Lung (tissue), 12 donors: ENCODE data around the gene BCL6. TPM values are rescaled to one million over a fixed set of nuclear protein-coding genes. Genes with fewer than 3 reads are reported as not detected.

Source experiments
- ATAC-seq: fragments of 200-7000 bp; cut with Tn5 transposase; one replicate; pipeline ENCODE4 v1.9.1; 2020; ENCODE audit warnings: moderate number of reproducible peaks; ENCODE audit not compliant: insufficient read depth, low FRiP score
- DNase-seq, 3 donors: peaks; one replicate each; pipeline ENCODE4 v3.0.0-alpha.2; 2013 to 2017
- H3K27ac ChIP-seq, 2 donors: one replicate each; pipeline ENCODE4 v1.5.1; 2013; ENCODE audit warnings: mild to moderate bottlenecking in 2 of 2, moderate library complexity in 2 of 2, control low read depth in 1 of 2, inconsistent platforms in 1 of 2, low read depth in 1 of 2, low read length in 1 of 2
- H3K27me3 ChIP-seq, 3 donors: one replicate each; pipeline ENCODE4 v1.5.1; 2013; ENCODE audit warnings: low read length in 2 of 3; ENCODE audit not compliant: control insufficient read depth in 3 of 3, insufficient read depth in 3 of 3
- H3K36me3 ChIP-seq, 4 donors: one replicate each; pipeline ENCODE4 v1.5.1; 2013; ENCODE audit warnings: low read length in 4 of 4, mild to moderate bottlenecking in 1 of 4, moderate library complexity in 1 of 4; ENCODE audit not compliant: control insufficient read depth in 4 of 4, insufficient read depth in 4 of 4
- H3K4me1 ChIP-seq, 5 donors: one replicate each; pipeline ENCODE4 v1.5.1; 2013; ENCODE audit warnings: low read length in 5 of 5, mild to moderate bottlenecking in 2 of 5, moderate library complexity in 1 of 5; ENCODE audit not compliant: control insufficient read depth in 5 of 5, insufficient read depth in 5 of 5
- H3K4me3 ChIP-seq: one replicate; pipeline ENCODE4 v1.5.1; 2013; ENCODE audit warnings: mild to moderate bottlenecking, control low read depth, moderate library complexity
- H3K9ac ChIP-seq, 2 donors: one replicate each; pipeline ENCODE4 v1.5.1; 2013; ENCODE audit warnings: low read length in 2 of 2, control low read depth in 1 of 2; ENCODE audit not compliant: insufficient read depth in 1 of 2
- H3K9me3 ChIP-seq, 4 donors: one replicate each; pipeline ENCODE4 v1.5.1; 2013; ENCODE audit warnings: low read length in 3 of 4, mild to moderate bottlenecking in 1 of 4, moderate library complexity in 1 of 4; ENCODE audit not compliant: control insufficient read depth in 4 of 4, insufficient read depth in 3 of 4
- CTCF ChIP-seq: IDR thresholded peaks from 2 replicates; pipeline ENCODE4 v1.5.1; 2012; ENCODE audit warnings: mild to moderate bottlenecking; ENCODE audit errors: control extremely low read depth, extremely low read depth
- WGBS, 2 donors: extraction: QIAGEN DNeasy Blood & Tissue Kit; methylation state at CpG; one replicate each; pipeline ENCODE4 v1.1.7; 2013; 5-methylcytosine and 5-hydroxymethylcytosine counted together
- polyA plus RNA-seq, 2 donors: library from polyadenylated mRNA; stranded (reverse); fragments of 200-250 nt; gene quantifications; one replicate each; pipeline ENCODE4 v1.2.1, GENCODE V29; 2013
- total RNA-seq, 2 donors: library from RNA; depleted of rRNA in 1 of 2; stranded (reverse); fragments of >200 nt in 1 of 2; gene quantifications; one replicate each; pipeline ENCODE4 v1.2.1, GENCODE V29; 2014 to 2021
- donor health status: control.
- donor health status: control.
- donor health status: Bipolar disorder and iron deficiency.
- donor health status: healthy.
- donor health status: DM: yes; HTN: yes; CAD: no.

The BCL6 gene
- total and polyA plus RNA-seq, 4 donors = 29.4 to 137 (median 76.5) TPM

- WGBS, 2 donors = 29 to 69% methylated on average over 2 of the region's 2 CpGs
- Histone ChIP-seq H3K4me1 (no peaks in the 10 kb centered on the region), H3K27ac (no peak overlapping the region), H3K9ac (no peak overlapping the region), H3K9me3 (no peaks in the 10 kb centered on the region), H3K27me3 (no peaks in the 10 kb centered on the region), H3K36me3 (no peaks in the 10 kb centered on the region), H3K4me3 (no peak overlapping the region)
- ATAC-seq (no peak), DNase-seq (peak in 2 of 3 donors; percentile 18 to 41)
- no peak for TF ChIP-seq CTCF
These were observed 38.3 kb downstream of the BCL6 start for GRCh38 chr3:187706971-187707370.

- no peaks in the 10 kb centered on the region for H3K9me3 ChIP-seq
- H3K36me3 ChIP-seq = no peaks in the 10 kb centered on the region
- DNase-seq (no peak), ATAC-seq (no peak)
- TF ChIP-seq CTCF = no peak
- no peak overlapping the region for H3K4me3 ChIP-seq
- no peak overlapping the region for H3K9ac ChIP-seq
- no peaks in the 10 kb centered on the region for H3K4me1 ChIP-seq
- H3K27ac ChIP-seq = no peak overlapping the region
- no peaks in the 10 kb centered on the region for H3K27me3 ChIP-seq
These were observed 40.1 kb downstream of the BCL6 start for GRCh38 chr3:187705164-187705563.

DNA sequence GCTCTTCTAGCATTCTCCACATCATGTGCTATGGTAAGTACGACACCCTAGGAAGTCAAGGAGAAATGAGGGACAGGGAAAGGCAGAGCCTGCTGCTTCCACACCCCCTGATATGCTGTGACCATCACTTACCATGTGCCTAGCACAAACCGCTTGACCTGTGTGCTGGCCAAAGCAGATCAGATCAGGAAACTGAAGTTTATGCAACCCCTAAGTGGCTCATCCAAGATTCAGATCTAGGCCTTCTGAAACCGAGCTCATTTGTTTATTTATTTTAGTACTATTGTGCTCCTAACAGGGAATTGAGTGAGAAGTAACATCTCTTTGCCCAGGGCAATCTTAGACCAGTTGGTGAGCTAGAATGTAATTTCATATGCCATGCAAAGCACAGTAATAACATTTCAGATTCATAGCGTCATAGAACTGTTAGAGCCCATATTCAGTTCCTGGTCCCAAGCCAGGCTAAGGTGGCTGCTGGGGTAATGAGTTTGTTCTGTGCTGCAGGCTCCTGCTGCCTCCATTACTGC lies 42.7 kb downstream of the BCL6 start, which contains the start of gene RTP2:
Gene RTP2, minus strand, starts transcription at position 51 of the 527 bp plus-strand sequence. CDS start 429 bp downstream, outside the sequence.
- no peak for ATAC-seq
- H3K36me3 ChIP-seq = no peaks in the 10 kb centered on the region
- H3K9me3 ChIP-seq = no peaks in the 10 kb centered on the region
- no peak for TF ChIP-seq CTCF
- no peak within 1 kb of the TSS for H3K27ac ChIP-seq
- 55 to 62% methylated on average over 4 of the region's 4 CpGs for WGBS, 2 donors
- no peaks in the 10 kb centered on the region for H3K4me1 ChIP-seq
- H3K4me3 ChIP-seq = no peak within 1 kb of the TSS
- no peaks in the 10 kb centered on the region for H3K27me3 ChIP-seq
- DNase-seq = no peak
- H3K9ac ChIP-seq = no peak within 1 kb of the TSS

DNA sequence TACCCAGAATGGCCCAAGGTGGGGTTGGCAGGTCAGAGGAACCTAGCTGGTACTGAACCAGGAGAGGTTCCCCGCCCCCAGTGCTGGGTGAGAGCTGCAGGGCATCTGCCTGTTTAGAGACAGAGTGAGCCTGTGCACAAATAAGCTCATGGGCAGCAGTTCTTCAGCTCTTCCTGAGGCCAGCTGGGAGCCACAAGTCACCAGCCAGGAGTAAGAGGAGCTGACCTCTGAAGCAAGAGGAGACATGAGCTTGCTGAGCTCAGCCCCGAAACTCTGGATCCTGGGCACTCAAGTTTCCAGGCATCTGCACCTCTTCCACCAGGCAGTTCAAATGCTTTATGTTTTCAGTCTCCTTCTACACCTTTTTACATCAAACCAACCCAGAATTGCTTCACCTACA lies 45.0 kb downstream of the BCL6 start:
- DNase-seq (no peak), ATAC-seq (no peak)
- peaks cover 0 to 3% (median 0%) of the 10 kb centered on the region in 5 donors for H3K4me1 ChIP-seq
- no peaks in the 10 kb centered on the region for H3K36me3 ChIP-seq
- no peaks in the 10 kb centered on the region for H3K27me3 ChIP-seq
- no peak for TF ChIP-seq CTCF
- 91 to 95% methylated on average over 2 of the region's 2 CpGs for WGBS, 2 donors
- no peak overlapping the region for H3K4me3 ChIP-seq
- H3K9me3 ChIP-seq = no peaks in the 10 kb centered on the region
- H3K27ac ChIP-seq = no peak overlapping the region
- H3K9ac ChIP-seq = no peak overlapping the region
